ENCODE measurements around the gene EIF3K. TPM values are rescaled to one million over a fixed set of nuclear protein-coding genes. Genes with fewer than 3 reads are reported as not detected.
"Not testable (repeated sequence)": the region's sequence is repeated elsewhere in the genome, so short reads cannot be mapped to it uniquely, and the experiment has no call there.

EIF3K gene
- total RNA-seq, 1 experiment from 2014 or later: 375 TPM

DNA sequence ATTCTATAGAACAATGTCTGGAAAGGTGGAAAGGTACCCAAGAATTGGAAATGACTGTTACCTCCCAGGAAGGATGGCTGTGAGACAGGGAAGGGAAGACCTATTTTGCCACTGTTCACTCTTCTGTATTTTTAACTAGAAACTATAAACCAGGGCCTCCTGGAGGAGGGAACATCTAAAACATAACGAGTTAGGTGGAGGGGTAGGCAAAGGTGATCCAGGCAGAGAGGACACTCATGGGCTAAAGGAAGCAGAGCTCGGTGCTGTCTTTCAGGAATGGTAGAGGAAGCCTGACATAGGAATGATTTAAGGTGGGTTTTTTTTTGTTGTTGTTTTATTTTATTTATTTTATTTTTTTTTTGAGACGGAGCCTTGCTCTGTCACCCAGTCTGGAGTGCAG is 5.8 kb downstream of the EIF3K start:
- intact Hi-C loops (cut with micrococcal nuclease): no loop called here
- ChIA-PET POLR2A (interaction anchor here (1.5 kb wide), 1 partner anchor 10 kb away, joined by 3 read pairs; no protein-coding TSS in a partner anchor), CTCF (interaction anchor here (0.7 to 2.2 kb wide), 2 partner anchors 10 to 147 kb away, joined by 3 to 17 read pairs; no protein-coding TSS in a partner anchor)
- peaks cover 94% of the 10 kb centered on the region for H3K36me3 Mint-ChIP-seq (ENCODE audit: insufficient read depth, unreplicated experiment)
- H3K9me3 Mint-ChIP-seq (ENCODE audit: unreplicated experiment): no peaks in the 10 kb centered on the region
- no peak for DNase-seq (ENCODE audit: unreplicated experiment)
- no TSS peak for BruUV-seq (replicated peaks)
- peak overlapping the region; percentile 51 for H3K27ac Mint-ChIP-seq (ENCODE audit: low read depth, unreplicated experiment)
- TF ChIP-seq, protein P1, sequence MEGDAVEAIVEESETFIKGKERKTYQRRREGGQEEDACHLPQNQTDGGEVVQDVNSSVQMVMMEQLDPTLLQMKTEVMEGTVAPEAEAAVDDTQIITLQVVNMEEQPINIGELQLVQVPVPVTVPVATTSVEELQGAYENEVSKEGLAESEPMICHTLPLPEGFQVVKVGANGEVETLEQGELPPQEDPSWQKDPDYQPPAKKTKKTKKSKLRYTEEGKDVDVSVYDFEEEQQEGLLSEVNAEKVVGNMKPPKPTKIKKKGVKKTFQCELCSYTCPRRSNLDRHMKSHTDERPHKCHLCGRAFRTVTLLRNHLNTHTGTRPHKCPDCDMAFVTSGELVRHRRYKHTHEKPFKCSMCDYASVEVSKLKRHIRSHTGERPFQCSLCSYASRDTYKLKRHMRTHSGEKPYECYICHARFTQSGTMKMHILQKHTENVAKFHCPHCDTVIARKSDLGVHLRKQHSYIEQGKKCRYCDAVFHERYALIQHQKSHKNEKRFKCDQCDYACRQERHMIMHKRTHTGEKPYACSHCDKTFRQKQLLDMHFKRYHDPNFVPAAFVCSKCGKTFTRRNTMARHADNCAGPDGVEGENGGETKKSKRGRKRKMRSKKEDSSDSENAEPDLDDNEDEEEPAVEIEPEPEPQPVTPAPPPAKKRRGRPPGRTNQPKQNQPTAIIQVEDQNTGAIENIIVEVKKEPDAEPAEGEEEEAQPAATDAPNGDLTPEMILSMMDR (IDR thresholded peaks at IDR 0.05; ENCODE audit: unreplicated experiment): no peak
- H3K4me3 Mint-ChIP-seq (ENCODE audit: unreplicated experiment): no peak overlapping the region
- H3K4me1 Mint-ChIP-seq (ENCODE audit: insufficient read depth, unreplicated experiment): peaks cover 4% of the 10 kb centered on the region
- H3K27me3 Mint-ChIP-seq (ENCODE audit: insufficient read depth, unreplicated experiment): no peaks in the 10 kb centered on the region

DNA sequence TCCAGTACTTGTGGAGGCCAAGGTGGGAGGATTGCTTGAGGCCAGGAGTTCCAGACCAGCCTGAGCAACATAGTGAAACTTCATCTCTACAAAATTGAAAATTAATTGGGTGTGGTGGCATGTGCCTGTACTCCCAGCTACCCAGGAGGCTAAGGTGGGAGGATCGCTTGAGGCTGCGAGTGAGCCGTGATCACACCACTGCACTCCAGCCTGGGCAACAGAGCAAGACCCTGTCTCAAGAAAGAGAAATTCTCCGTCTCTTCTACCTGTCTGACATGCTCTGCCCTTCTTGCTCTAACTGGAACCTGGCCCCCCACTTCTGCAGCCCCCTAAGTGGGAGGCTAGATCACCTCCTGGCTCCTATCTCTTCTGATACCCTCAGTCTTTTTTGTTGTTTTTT is 7.4 kb downstream of the EIF3K start:
- Mint-ChIP-seq H3K36me3 (ENCODE audit: insufficient read depth, unreplicated experiment) (peaks cover 94% of the 10 kb centered on the region), H3K27me3 (ENCODE audit: insufficient read depth, unreplicated experiment) (no peaks in the 10 kb centered on the region), H3K4me1 (ENCODE audit: insufficient read depth, unreplicated experiment) (no peaks in the 10 kb centered on the region), H3K9me3 (ENCODE audit: unreplicated experiment) (no peaks in the 10 kb centered on the region), H3K27ac (ENCODE audit: low read depth, unreplicated experiment) (no peak overlapping the region), H3K4me3 (ENCODE audit: unreplicated experiment) (no peak overlapping the region)
- DNase-seq (ENCODE audit: unreplicated experiment): no peak
- ChIA-PET POLR2A (interaction anchor here (0.6 kb wide), 1 partner anchor 71 kb away, joined by 6 read pairs; no protein-coding TSS in a partner anchor), CTCF (interaction anchor here (1.5 to 2.2 kb wide), 2 partner anchors 8 to 63 kb away, joined by 3 to 17 read pairs; no protein-coding TSS in a partner anchor)
- TF ChIP-seq, protein P1 (IDR thresholded peaks at IDR 0.05; ENCODE audit: unreplicated experiment): no peak
- intact Hi-C loops (cut with micrococcal nuclease): no loop called here
- no TSS peak for BruUV-seq (replicated peaks)

DNA sequence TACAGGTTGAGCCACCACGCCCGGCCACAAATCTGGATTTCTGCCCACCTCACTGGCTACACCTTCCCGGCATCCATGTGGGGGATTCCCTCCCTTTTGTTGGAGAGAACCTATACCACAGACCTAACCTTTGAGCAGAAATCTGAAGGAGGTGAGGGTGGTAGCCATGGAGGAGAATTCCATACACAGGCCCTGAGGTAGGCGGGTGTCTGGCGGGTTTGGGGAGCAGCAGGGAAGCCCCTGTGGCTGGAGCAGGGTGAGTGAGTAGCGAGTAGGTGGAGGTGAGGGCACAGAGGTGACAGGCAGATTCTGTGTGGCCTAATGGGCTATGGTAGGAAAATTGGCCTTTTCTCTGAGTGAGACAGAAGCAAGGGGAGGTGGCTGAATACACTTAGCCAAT is 10.6 kb downstream of the EIF3K start:
- Mint-ChIP-seq H3K27ac (ENCODE audit: low read depth, unreplicated experiment) (no peak overlapping the region), H3K9me3 (ENCODE audit: unreplicated experiment) (no peaks in the 10 kb centered on the region), H3K4me3 (ENCODE audit: unreplicated experiment) (no peak overlapping the region), H3K36me3 (ENCODE audit: insufficient read depth, unreplicated experiment) (peaks cover 85% of the 10 kb centered on the region), H3K4me1 (ENCODE audit: insufficient read depth, unreplicated experiment) (peaks cover 3% of the 10 kb centered on the region), H3K27me3 (ENCODE audit: insufficient read depth, unreplicated experiment) (no peaks in the 10 kb centered on the region)
- POLR2A ChIA-PET: interaction anchor here (0.7 to 1.8 kb wide), 3 partner anchors 9 to 12 kb away, joined by 3 to 5 read pairs (median 4); partner anchors contain the start of gene EIF3K
- no TSS peak for BruUV-seq (replicated peaks)
- CTCF ChIA-PET: interaction anchor here (0.6 to 1.0 kb wide), 3 partner anchors 12 to 511 kb away, joined by 3 to 5 read pairs (median 3); no protein-coding TSS in a partner anchor
- DNase-seq (ENCODE audit: unreplicated experiment): no peak
- intact Hi-C loops (cut with micrococcal nuclease): no loop called here
- TF ChIP-seq, protein P1 (IDR thresholded peaks at IDR 0.05; ENCODE audit: unreplicated experiment): no peak

- POLR2A ChIA-PET; H3K4me3 Mint-ChIP-seq (ENCODE audit: unreplicated experiment); BruUV-seq (replicated peaks); DNase-seq (ENCODE audit: unreplicated experiment); H3K27ac Mint-ChIP-seq (ENCODE audit: low read depth, unreplicated experiment); H3K9me3 Mint-ChIP-seq (ENCODE audit: unreplicated experiment); H3K27me3 Mint-ChIP-seq (ENCODE audit: insufficient read depth, unreplicated experiment); CTCF ChIA-PET; H3K4me1 Mint-ChIP-seq (ENCODE audit: insufficient read depth, unreplicated experiment): not testable (repeated sequence)
- intact Hi-C loops (cut with micrococcal nuclease): loop anchor here (10.0 kb wide), 1 partner anchor 396 kb away; no protein-coding TSS in a partner anchor
- peaks cover 74% of the 10 kb centered on the region for H3K36me3 Mint-ChIP-seq (ENCODE audit: insufficient read depth, unreplicated experiment)
Observed at GRCh38 chr19:38631301-38631700, 12.3 kb downstream of the EIF3K start.

- H3K4me3 Mint-ChIP-seq (ENCODE audit: unreplicated experiment); DNase-seq (ENCODE audit: unreplicated experiment); BruUV-seq (replicated peaks); H3K27ac Mint-ChIP-seq (ENCODE audit: low read depth, unreplicated experiment); H3K27me3 Mint-ChIP-seq (ENCODE audit: insufficient read depth, unreplicated experiment); H3K9me3 Mint-ChIP-seq (ENCODE audit: unreplicated experiment): not testable (repeated sequence)
- Mint-ChIP-seq H3K4me1 (ENCODE audit: insufficient read depth, unreplicated experiment) (peaks cover 12% of the 10 kb centered on the region), H3K36me3 (ENCODE audit: insufficient read depth, unreplicated experiment) (peaks cover 74% of the 10 kb centered on the region)
- ChIA-PET CTCF (interaction anchor here (0.7 to 1.6 kb wide), 2 partner anchors 87 to 229 kb away, joined by 3 to 5 read pairs; partner anchors contain the start of gene FAM98C), POLR2A (interaction anchor here (1.4 kb wide), 1 partner anchor 13 kb away, joined by 7 read pairs; the partner anchor contains the start of gene EIF3K)
- intact Hi-C loops (cut with micrococcal nuclease): loop anchor here (10.0 kb wide), 1 partner anchor 397 kb away; no protein-coding TSS in a partner anchor
Observed at GRCh38 chr19:38631811-38632475, 13.0 kb downstream of the EIF3K start.

All from MCF 10A (cell line).